ENCODE results near the gene WNT5A. TPM values are rescaled to one million over a fixed set of nuclear protein-coding genes. Genes with fewer than 3 reads are reported as not detected.

The WNT5A gene
- polyA plus RNA-seq, 3 donors from 2014 or later = not detected

DNA sequence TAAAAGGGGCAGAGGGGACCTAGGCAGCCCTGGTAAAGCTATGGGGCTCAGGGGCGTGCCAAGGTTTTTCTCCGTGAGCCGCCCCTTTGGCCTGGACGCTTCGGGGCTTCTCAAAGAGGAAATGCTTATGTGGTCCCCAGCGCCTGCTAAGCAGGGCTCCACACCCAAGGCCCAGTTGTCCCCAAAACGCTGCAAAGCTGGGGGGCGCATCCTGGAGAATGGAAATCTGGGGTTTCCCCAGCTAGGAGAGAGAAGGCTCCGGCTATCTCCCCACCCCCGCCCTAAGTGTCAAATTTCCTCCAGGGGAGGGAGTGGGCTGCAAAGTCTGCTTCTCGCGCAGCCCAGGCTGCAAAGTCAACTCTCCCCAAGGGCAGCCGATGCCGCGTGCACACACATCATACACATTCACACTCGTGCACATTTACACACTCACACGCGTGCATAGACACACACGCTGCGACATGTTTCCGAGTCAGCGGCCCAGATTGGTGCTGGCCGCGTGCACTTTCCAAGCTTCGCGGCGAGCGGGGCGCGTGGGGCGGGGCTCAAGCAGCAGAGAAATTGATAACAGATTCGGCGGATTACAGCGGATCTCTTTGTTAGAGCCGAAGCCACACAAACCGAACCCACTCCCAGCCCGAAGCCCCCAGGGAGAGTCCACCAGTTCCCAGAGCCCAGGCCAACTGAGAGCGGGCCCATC lies 4.5 kb downstream of the WNT5A start:
- peaks cover 0 to 1% of the 10 kb centered on the region in 2 donors for H3K4me1 Mint-ChIP-seq
- H3K27me3 Mint-ChIP-seq (ENCODE audit: low read depth in 3 of 3) = peaks cover 22 to 26% (median 24%) of the 10 kb centered on the region in 3 donors
- H3K4me3 Mint-ChIP-seq = no peak overlapping the region
- peaks cover 3 to 22% (median 10%) of the 10 kb centered on the region in 6 donors for H3K9me3 Mint-ChIP-seq
- peaks cover 0 to 7% (median 0%) of the 10 kb centered on the region in 3 donors for H3K36me3 Mint-ChIP-seq
- no peak for DNase-seq
- no peak overlapping the region for H3K27ac Mint-ChIP-seq

- peaks cover 3 to 22% (median 10%) of the 10 kb centered on the region in 6 donors for H3K9me3 Mint-ChIP-seq
- H3K4me1 Mint-ChIP-seq = peaks cover 0 to 1% of the 10 kb centered on the region in 2 donors
These were observed 5.2 kb downstream of the WNT5A start for GRCh38 chr3:55481744-55482495.

GRCh38 chr3:55480911-55481743 lies 6.0 kb downstream of the WNT5A start:
- H3K27me3 Mint-ChIP-seq (ENCODE audit: low read depth in 3 of 3) = peaks cover 20 to 30% (median 21%) of the 10 kb centered on the region in 3 donors
- DNase-seq = no peak
- H3K9me3 Mint-ChIP-seq = peaks cover 3 to 22% (median 9%) of the 10 kb centered on the region in 6 donors
- peaks cover 0 to 7% (median 0%) of the 10 kb centered on the region in 3 donors for H3K36me3 Mint-ChIP-seq
- H3K4me3 Mint-ChIP-seq = no peak overlapping the region
- peaks cover 0 to 1% of the 10 kb centered on the region in 2 donors for H3K4me1 Mint-ChIP-seq
- no peak overlapping the region for H3K27ac Mint-ChIP-seq

More at GRCh38 chr3:55481744-55482495, 5.2 kb downstream of the WNT5A start:
- Mint-ChIP-seq H3K4me3 (no peak overlapping the region), H3K27ac (no peak overlapping the region), H3K27me3 (ENCODE audit: low read depth in 3 of 3) (peaks cover 20 to 26% (median 24%) of the 10 kb centered on the region in 3 donors), H3K36me3 (peaks cover 0 to 7% (median 0%) of the 10 kb centered on the region in 3 donors)
- no peak for DNase-seq

GRCh38 chr3:55477306-55478303 lies 9.5 kb downstream of the WNT5A start:
- no peak for DNase-seq
- Mint-ChIP-seq H3K27me3 (ENCODE audit: low read depth in 3 of 3) (peaks cover 8 to 18% (median 13%) of the 10 kb centered on the region in 3 donors), H3K4me1 (no peaks in the 10 kb centered on the region), H3K36me3 (peaks cover 0 to 4% (median 0%) of the 10 kb centered on the region in 3 donors), H3K9me3 (peaks cover 0 to 13% (median 7%) of the 10 kb centered on the region in 6 donors), H3K27ac (no peak overlapping the region), H3K4me3 (no peak overlapping the region)

DNA sequence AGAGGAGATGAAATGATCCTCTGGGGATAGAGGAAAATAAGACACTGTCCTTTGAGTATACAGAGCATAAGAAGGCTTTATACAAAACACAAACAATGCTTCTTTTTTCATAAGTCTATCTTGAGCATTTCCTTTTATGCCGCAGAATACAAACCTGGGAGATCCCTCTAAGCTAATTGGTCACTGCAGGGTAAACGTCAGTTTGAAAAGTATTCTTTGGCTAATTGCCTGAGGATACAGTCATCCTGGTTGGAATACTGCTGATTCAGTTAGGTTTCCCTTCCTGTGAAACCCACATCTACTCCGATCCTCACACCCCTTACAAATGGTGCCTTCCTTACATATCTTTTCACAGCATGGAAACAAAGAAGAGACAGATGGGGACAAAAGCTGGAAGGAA lies 10.6 kb downstream of the WNT5A start:
- Mint-ChIP-seq H3K9me3 (peaks cover 0 to 13% (median 7%) of the 10 kb centered on the region in 6 donors), H3K27me3 (ENCODE audit: low read depth in 3 of 3) (peaks cover 6 to 18% (median 13%) of the 10 kb centered on the region in 3 donors), H3K4me1 (no peaks in the 10 kb centered on the region), H3K36me3 (peaks cover 0 to 4% (median 0%) of the 10 kb centered on the region in 3 donors), H3K27ac (no peak overlapping the region), H3K4me3 (no peak overlapping the region)
- no peak for DNase-seq

GRCh38 chr3:55474213-55474632 lies 12.9 kb downstream of the WNT5A start:
- Mint-ChIP-seq H3K36me3 (no peaks in the 10 kb centered on the region), H3K27ac (no peak overlapping the region), H3K4me3 (no peak overlapping the region), H3K9me3 (peaks cover 0 to 7% (median 0%) of the 10 kb centered on the region in 6 donors), H3K4me1 (no peaks in the 10 kb centered on the region), H3K27me3 (ENCODE audit: low read depth in 3 of 3) (peaks cover 4 to 8% (median 4%) of the 10 kb centered on the region in 3 donors)
- no peak for DNase-seq

DNA sequence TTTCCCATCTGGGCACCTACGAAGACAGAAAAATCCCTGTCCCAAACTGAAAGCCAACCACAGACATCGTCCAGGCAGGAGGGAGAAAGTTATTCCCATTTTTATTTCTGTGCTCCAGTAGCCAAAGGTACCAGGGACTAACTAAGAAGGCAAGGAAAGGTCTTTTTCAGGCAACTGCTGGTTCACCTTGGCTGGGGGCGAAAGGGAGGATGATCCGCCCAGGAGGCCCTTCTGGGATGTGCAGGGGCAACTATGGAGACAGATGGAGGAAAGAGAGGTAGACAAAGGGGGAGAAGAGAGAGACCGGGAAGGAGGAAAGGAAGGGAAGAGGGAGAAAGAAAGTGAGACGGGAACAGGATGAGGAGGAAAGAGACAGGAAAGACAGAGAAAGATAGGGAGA lies 13.3 kb downstream of the WNT5A start:
- Mint-ChIP-seq H3K36me3 (no peaks in the 10 kb centered on the region), H3K4me1 (no peaks in the 10 kb centered on the region), H3K27ac (no peak overlapping the region), H3K27me3 (ENCODE audit: low read depth in 3 of 3) (peaks cover 2 to 8% (median 3%) of the 10 kb centered on the region in 3 donors), H3K9me3 (peaks cover 0 to 7% (median 0%) of the 10 kb centered on the region in 6 donors), H3K4me3 (no peak overlapping the region)
- DNase-seq = no peak

GRCh38 chr3:55471522-55472280 lies 15.4 kb downstream of the WNT5A start:
- Mint-ChIP-seq H3K9me3 (peaks cover 0 to 7% (median 0%) of the 10 kb centered on the region in 6 donors), H3K27me3 (ENCODE audit: low read depth in 3 of 3) (peaks cover 2 to 4% (median 3%) of the 10 kb centered on the region in 3 donors), H3K27ac (no peak overlapping the region), H3K4me3 (no peak overlapping the region), H3K36me3 (no peaks in the 10 kb centered on the region), H3K4me1 (no peaks in the 10 kb centered on the region)
- no peak for DNase-seq

- DNase-seq = no peak
- Mint-ChIP-seq H3K27me3 (ENCODE audit: low read depth in 3 of 3) (peaks cover 0 to 3% (median 2%) of the 10 kb centered on the region in 3 donors), H3K4me1 (no peaks in the 10 kb centered on the region), H3K9me3 (peaks cover 0 to 4% (median 0%) of the 10 kb centered on the region in 6 donors), H3K36me3 (no peaks in the 10 kb centered on the region), H3K4me3 (no peak overlapping the region), H3K27ac (no peak overlapping the region)
These were observed 16.0 kb downstream of the WNT5A start for GRCh38 chr3:55471084-55471483.

- peaks cover 0 to 3% (median 2%) of the 10 kb centered on the region in 3 donors for H3K27me3 Mint-ChIP-seq (ENCODE audit: low read depth in 3 of 3)
- no peaks in the 10 kb centered on the region for H3K36me3 Mint-ChIP-seq
- H3K27ac Mint-ChIP-seq = no peak overlapping the region
- peaks cover 0 to 2% (median 0%) of the 10 kb centered on the region in 6 donors for H3K9me3 Mint-ChIP-seq
- DNase-seq = no peak
- no peaks in the 10 kb centered on the region for H3K4me1 Mint-ChIP-seq
- H3K4me3 Mint-ChIP-seq = no peak overlapping the region
These were observed 17.1 kb downstream of the WNT5A start for GRCh38 chr3:55469957-55470526.

GRCh38 chr3:55468251-55468650 lies 18.9 kb downstream of the WNT5A start:
- H3K4me1 Mint-ChIP-seq = no peaks in the 10 kb centered on the region
- H3K27me3 Mint-ChIP-seq (ENCODE audit: low read depth in 3 of 3) = peaks cover 0 to 3% (median 0%) of the 10 kb centered on the region in 3 donors
- peaks cover 0 to 2% (median 0%) of the 10 kb centered on the region in 6 donors for H3K9me3 Mint-ChIP-seq
- no peaks in the 10 kb centered on the region for H3K36me3 Mint-ChIP-seq
- no peak for DNase-seq
- no peak overlapping the region for H3K4me3 Mint-ChIP-seq
- H3K27ac Mint-ChIP-seq = no peak overlapping the region

- H3K27ac Mint-ChIP-seq = no peak overlapping the region
- peaks cover 1 to 5% (median 2%) of the 10 kb centered on the region in 6 donors for H3K9me3 Mint-ChIP-seq
- no peaks in the 10 kb centered on the region for H3K36me3 Mint-ChIP-seq
- DNase-seq = no peak
- no peak overlapping the region for H3K4me3 Mint-ChIP-seq
- H3K4me1 Mint-ChIP-seq = no peaks in the 10 kb centered on the region
- H3K27me3 Mint-ChIP-seq (ENCODE audit: low read depth in 3 of 3) = peaks cover 0 to 2% (median 0%) of the 10 kb centered on the region in 3 donors
These were observed 20.0 kb downstream of the WNT5A start for GRCh38 chr3:55467099-55467498.

Measured in immature natural killer cell (primary cell).